A673 (cell line): ENCODE measurements around the gene CRIP3. TPM values are rescaled to one million over a fixed set of nuclear protein-coding genes. Genes with fewer than 3 reads are reported as not detected.

Source experiments
- BruUV-seq: library from RNA; stranded (reverse); fragments of 400-500 nt; replicated peaks from 2 replicates; lab custom pipeline; 2021; lab: Mats Ljungman, UMichigan
- CTCF ChIA-PET: fragments of 300-600 bp; sonication (Branson Sonifier 250); formaldehyde crosslinking; loops from one replicate; lab custom pipeline; 2022; ENCODE audit warnings: antibody characterized with exemption; lab: Charles Lee
- POLR2A ChIA-PET: fragments of 300-600 bp; sonication (Branson Sonifier 250); formaldehyde crosslinking; loops from one replicate; lab custom pipeline; 2022; ENCODE audit warnings: antibody characterized with exemption; ENCODE audit not compliant: low non-redundant PET; lab: Charles Lee
- DNase-seq: peaks from one replicate; pipeline ENCODE4 v3.0.0-alpha.2; 2015; ENCODE audit warnings: low spot score
- H3K27ac ChIP-seq: fragments of 200-600 bp; sonication (generic); 2 replicates; pipeline ENCODE4 v1.5.1; 2016; ENCODE audit warnings: mixed run types, low read depth, mild to moderate bottlenecking, mixed read lengths, antibody characterized with exemption, low read length; ENCODE audit not compliant: poor library complexity, severe bottlenecking
- H3K27me3 ChIP-seq: fragments of 200-600 bp; sonication (generic); replicated peaks from 2 replicates; pipeline ENCODE4 v1.6.1; 2017; ENCODE audit warnings: mixed run types, low read depth, mild to moderate bottlenecking, mixed read lengths, antibody characterized with exemption, low read length; ENCODE audit not compliant: insufficient read depth, poor library complexity
- H3K36me3 ChIP-seq: fragments of 200-600 bp; sonication (generic); 2 replicates; pipeline ENCODE4 v1.6.1; 2016; ENCODE audit warnings: mixed run types, mild to moderate bottlenecking, mixed read lengths, antibody characterized with exemption, low read length; ENCODE audit not compliant: insufficient read depth, poor library complexity, severe bottlenecking
- H3K4me1 ChIP-seq: fragments of 200-600 bp; sonication (generic); 2 replicates; pipeline ENCODE4 v1.6.1; 2017; ENCODE audit warnings: mixed run types, mild to moderate bottlenecking, mixed read lengths, antibody characterized with exemption, low read length; ENCODE audit not compliant: insufficient read depth, poor library complexity, severe bottlenecking
- H3K4me3 ChIP-seq: fragments of 200-600 bp; sonication (generic); 2 replicates; pipeline ENCODE4 v1.5.1; 2016; ENCODE audit warnings: low read depth, mixed run types, mild to moderate bottlenecking, mixed read lengths, low read length; ENCODE audit not compliant: poor library complexity, severe bottlenecking
- H3K9me3 ChIP-seq: fragments of 200-600 bp; sonication (generic); 2 replicates; pipeline ENCODE4 v1.6.1; 2016; ENCODE audit warnings: mixed run types, low read depth, mild to moderate bottlenecking, mixed read lengths, antibody characterized with exemption, low read length; ENCODE audit not compliant: poor library complexity, severe bottlenecking
- CTCF ChIP-seq: fragments of 300-800, 200-600 bp; sonication (generic); conservative IDR thresholded peaks from 2 replicates; pipeline ENCODE4 v1.5.1; 2017; ENCODE audit warnings: low read depth, mild to moderate bottlenecking, antibody characterized with exemption, low read length, moderate library complexity, mixed read lengths
- EZH2 ChIP-seq: fragments of 200-600 bp; sonication (generic); IDR thresholded peaks from 2 replicates; pipeline ENCODE4 v1.6.1; 2017; ENCODE audit warnings: borderline replicate concordance, low read depth, mild to moderate bottlenecking, mixed read lengths, antibody characterized with exemption, low read length; ENCODE audit not compliant: poor library complexity, severe bottlenecking
- intact Hi-C: fragments of 100-400 bp; cut with micrococcal nuclease; formaldehyde crosslinking; loops from one replicate; pipeline ENCODE4 v1.10.0; 2022; ENCODE audit not compliant: unreplicated experiment
- total RNA-seq: library from RNA; stranded (reverse); gene quantifications from 2 replicates; pipeline ENCODE4 v1.2.3, GENCODE V29; 2021

Gene CRIP3
- total RNA-seq, 1 experiment from 2014 or later, result 2.4 TPM

DNA sequence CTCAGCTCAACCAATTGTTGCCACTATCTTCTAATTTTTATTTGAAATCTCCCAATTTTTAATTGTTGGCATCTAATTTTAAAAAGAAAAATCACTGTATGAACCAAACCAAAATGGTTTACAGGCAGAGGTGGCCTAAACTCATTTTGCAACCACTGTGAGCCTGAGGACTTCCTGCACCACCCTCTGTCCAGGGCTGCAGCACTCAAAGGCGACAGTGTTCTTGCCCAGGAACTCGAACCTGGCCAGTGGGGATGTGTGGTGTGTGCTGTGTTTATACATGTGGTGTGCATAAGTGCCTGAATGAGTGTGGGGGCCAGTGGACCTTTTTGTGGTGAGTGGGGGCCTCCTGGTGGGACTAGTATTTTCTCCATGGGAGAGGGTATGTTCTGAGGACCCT is 34.9 kb downstream of the CRIP3 start:
- Histone ChIP-seq H3K9me3 (no peaks in the 10 kb centered on the region), H3K27me3 (no peaks in the 10 kb centered on the region), H3K36me3 (no peaks in the 10 kb centered on the region), H3K4me3 (no peak overlapping the region), H3K4me1 (peaks cover 18% of the 10 kb centered on the region), H3K27ac (no peak overlapping the region)
- TF ChIP-seq EZH2 (no peak), CTCF (no peak)
- intact Hi-C loops, result no loop called here
- no TSS peak for BruUV-seq
- no peak for DNase-seq
- POLR2A ChIA-PET, result no interaction called here
- CTCF ChIA-PET, result no interaction called here

DNA sequence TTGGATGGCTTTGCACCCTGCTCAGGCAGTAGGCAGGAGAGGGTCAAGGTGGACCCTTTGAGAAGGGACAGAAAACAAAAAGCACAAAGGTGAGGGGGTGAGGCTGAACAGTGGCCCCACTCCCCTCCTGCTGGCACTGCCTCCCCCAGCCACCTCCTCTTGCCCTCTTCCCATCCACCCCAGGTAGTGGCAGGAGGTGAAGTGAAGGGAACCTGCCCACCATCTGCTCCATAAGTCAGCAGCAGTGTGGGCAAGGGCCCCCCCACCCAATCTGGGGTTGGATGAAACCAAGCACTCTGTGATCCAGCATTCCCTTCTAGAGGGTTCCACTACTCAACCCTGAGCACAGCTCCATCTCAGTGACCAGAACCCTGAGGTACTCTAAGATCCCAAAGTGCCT is 36.7 kb downstream of the CRIP3 start:
- Histone ChIP-seq H3K4me3 (no peak overlapping the region), H3K9me3 (no peaks in the 10 kb centered on the region), H3K27me3 (no peaks in the 10 kb centered on the region), H3K36me3 (no peaks in the 10 kb centered on the region), H3K4me1 (peaks cover 19% of the 10 kb centered on the region), H3K27ac (no peak overlapping the region)
- intact Hi-C loops, result no loop called here
- BruUV-seq, result no TSS peak
- ChIA-PET CTCF (no interaction called here), POLR2A (interaction anchor here (0.6 kb wide), 1 partner anchor 192 kb away, joined by 8 read pairs; no protein-coding TSS in a partner anchor)
- TF ChIP-seq CTCF (no peak), EZH2 (no peak)
- no peak for DNase-seq

GRCh38 chr6:43271103-43271815 is 37.4 kb downstream of the CRIP3 start:
- BruUV-seq, result no TSS peak
- Histone ChIP-seq H3K4me3 (no peak overlapping the region), H3K36me3 (no peaks in the 10 kb centered on the region), H3K4me1 (peaks cover 19% of the 10 kb centered on the region), H3K27me3 (no peaks in the 10 kb centered on the region), H3K9me3 (no peaks in the 10 kb centered on the region), H3K27ac (no peak overlapping the region)
- ChIA-PET CTCF (no interaction called here), POLR2A (interaction anchor here (0.6 kb wide), 1 partner anchor 193 kb away, joined by 8 read pairs; no protein-coding TSS in a partner anchor)
- no peak for DNase-seq
- intact Hi-C loops, result no loop called here
- TF ChIP-seq CTCF (no peak), EZH2 (no peak)
